IMR-90 (cell line): ENCODE data around the gene SOX9. TPM values are rescaled to one million over a fixed set of nuclear protein-coding genes. Genes with fewer than 3 reads are reported as not detected.

ENCODE experiments used
- ELK1 ChIP-seq: fragments of 150-350 bp; IDR thresholded peaks from 2 replicates; pipeline ENCODE4 v1.6.1; 2016; ENCODE audit warnings: low read depth, mild to moderate bottlenecking, low read length, moderate library complexity, borderline replicate concordance
- polyA plus RNA-seq, 3 experiments: library from polyadenylated mRNA; depleted of rRNA; stranded (reverse); fragments of >200 nt; gene quantifications; 2 replicates each; pipeline ENCODE4 v1.2.3, GENCODE V29; 2012; ENCODE audit warnings: low replicate concordance in 1 of 3
- total RNA-seq: library from RNA; depleted of rRNA; stranded (reverse); fragments of >200 nt; gene quantifications from 2 replicates; pipeline ENCODE4 v1.2.3, GENCODE V29; 2012

SOX9 gene
- total and polyA plus RNA-seq, 2 of the 4 experiments (the other 2 are of a cell fraction) = 4.1 to 12.7 TPM

GRCh38 chr17:72122765-72123529, 2.1 kb downstream of the SOX9 start (continued):
- TF ChIP-seq ELK1 = no peak
